Stimulated activated CD4-positive, alpha-beta T cell treated with anti-CD3 and anti-CD28 coated beads, Interleukin-1b, Interleukin-23, amount 100 ng/mL, for 48 hours (primary cell): ENCODE results near the gene ZGRF1.
A peak's percentile ranks its signal among the peaks of the same experiment; 100 is the strongest.
"Not testable (repeated sequence)": the region's sequence is repeated elsewhere in the genome, so short reads cannot be mapped to it uniquely, and the experiment has no call there.

Source experiments
- DNase-seq: peaks from one replicate; pipeline ENCODE4 v3.0.0-alpha.2; 2020

ZGRF1 gene

DNA sequence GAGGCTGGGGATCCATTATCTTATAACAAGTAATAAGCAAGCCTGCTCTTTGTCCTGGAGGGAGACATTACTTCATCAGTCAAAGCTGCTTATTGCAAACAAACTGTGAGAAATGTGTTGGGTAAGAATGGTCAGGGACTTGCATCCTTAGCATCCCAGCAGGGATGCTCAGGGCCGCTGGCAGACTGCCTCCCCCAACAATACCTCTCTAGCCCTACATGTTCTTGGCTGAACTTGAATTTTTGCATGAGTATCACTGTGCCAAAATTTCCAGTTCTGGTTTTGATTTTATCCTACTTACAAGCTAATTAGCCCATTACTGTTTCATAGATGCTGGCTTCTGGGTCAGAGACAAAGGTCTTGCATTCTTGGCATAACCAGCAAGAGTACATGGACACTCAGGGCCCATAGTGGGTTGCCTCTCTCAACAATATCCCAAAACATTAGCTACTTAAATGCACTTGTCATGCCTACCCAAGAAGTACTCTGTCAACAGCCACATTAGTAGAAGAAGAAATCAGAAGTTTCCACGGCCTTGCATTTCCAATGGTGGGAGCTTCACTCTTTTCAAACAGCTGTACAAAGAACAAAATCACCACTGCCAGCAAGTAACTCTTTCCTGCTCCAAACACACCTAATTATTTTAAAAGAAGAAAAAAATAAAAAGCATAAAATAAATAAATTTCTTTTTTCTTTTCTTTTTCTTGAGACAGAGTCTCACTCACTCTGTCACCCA lies 78.9 kb downstream of the ZGRF1 start:
- no peak for DNase-seq

DNA sequence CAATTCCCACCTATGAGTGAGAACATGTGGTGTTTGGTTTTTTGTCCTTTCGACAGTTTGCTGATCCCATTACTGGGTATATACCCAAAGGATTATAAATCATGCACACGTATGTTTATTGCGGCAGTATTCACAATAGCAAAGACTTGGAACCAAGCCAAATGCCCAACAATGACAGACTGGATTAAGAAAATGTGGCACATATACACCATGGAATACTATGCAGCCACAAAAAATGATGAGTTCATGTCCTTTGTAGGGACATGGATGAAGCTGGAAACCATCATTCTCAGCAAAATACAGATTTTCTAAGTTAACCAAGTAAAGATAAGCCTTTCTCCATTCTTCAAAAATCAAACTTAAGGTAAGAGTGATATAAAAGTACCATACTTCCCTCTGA lies 82.4 kb downstream of the ZGRF1 start:
- DNase-seq = not testable (repeated sequence)

DNA sequence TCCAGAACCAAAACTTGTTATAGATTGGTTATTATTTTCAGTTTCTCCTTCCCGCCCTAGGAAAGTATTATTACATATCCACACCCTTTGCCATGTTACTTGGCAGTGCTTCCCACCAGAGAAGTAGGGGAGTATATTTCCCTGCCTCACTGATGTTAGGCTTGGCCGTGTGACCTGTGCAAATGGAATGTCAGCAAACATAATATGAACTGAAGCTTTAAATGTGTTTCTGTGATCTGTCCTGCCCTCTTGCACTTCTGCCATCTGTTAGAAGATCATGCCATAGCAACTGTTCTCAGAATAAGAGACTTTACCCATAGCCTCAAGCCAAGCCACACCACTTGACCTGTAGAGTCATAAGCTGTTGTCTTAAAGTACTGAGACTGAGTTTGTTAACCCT lies 84.0 kb downstream of the ZGRF1 start:
- DNase-seq = no peak

DNA sequence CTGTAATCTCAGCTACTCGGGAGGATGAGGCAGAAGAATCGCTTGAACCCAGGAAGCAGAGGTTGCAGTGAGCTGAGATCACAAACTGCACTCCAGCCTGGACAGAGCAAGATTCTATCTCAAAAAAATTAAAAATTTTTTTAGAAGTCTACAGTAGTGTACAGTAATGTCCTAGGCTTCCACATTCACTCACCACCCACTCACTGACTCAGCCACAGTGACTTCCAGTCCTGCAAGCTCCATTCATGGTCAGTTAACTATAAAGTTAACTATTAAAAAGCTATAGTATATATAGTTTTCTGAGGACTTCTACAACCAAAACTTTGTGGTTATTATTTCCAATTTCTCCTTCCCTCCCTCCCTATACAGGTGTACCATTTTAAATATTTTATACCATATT lies 86.0 kb downstream of the ZGRF1 start:
- no peak for DNase-seq

DNA sequence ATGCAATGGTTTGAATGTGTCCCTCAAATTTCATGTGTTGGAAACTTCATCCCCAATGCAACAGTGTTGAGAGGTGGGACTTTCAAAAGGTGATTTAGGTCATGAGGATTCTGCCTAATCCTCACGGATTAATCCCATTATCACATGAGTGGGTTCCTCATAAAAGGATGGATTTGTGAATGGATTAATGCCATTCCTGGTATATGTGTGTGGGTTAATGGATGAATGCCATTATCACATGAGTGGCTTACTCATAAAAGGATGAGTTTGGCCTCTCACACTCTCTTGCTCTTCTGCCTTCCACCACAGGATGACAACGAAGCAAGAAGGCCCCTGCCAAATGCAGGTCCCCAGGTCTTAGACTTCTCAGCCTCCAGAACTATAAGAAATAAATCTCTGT lies 90.2 kb downstream of the ZGRF1 start:
- no peak for DNase-seq

DNA sequence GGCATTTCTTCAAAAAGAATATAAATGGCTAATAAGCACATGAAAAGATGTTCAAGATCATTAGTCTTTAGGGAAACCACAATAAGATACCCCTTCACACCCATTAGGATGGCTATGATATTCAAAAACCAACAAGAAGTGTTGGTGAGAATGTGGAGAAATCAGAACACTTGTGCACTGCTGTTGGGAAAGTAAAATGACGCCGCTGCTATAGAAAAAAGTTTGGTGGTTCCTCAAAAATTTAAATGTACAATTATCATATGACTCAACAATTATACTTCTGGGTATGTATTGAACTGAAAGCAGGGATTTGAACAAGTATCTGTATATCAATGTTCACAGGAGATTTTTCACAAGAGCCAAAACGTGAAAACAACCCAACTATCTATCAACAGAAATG lies 91.4 kb downstream of the ZGRF1 start:
- no peak for DNase-seq

DNA sequence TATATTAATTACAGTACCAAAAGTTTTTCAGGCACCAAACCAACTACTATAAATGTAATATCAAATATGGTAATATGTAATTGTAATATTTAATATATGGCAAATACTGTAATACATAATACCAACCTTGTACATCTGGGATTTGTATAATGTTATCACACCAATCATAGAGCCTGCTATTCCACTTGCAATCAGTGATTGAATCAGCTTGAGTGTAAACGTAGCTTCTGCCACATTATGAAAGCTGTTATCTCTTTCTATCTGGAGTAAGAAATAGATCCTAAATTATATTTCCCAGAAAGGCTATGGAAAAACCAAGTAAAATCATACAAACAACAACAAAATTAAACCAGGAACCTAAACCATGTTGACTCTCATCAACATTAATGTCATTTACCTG lies 96.0 kb downstream of the ZGRF1 start:
- no peak for DNase-seq

DNA sequence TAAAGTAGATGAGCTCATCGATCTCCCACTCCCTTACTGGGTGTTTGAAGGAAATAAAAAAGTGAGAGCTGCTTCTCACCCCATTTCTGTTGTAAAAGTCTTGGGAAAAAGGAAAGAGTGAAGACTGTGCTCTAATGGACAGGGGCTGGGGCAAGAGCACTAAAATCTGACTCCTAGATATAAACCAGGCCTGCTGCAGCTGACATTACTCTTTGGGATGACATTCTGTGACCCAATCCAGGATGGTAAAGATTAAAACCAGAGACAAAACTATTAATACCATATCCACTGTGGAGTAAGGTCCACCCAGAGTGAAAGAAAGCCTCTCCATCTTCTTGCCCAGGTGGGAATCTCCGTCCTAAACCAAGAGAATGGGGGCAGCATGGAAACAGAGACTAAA lies 100.6 kb downstream of the ZGRF1 start:
- DNase-seq = no peak

DNA sequence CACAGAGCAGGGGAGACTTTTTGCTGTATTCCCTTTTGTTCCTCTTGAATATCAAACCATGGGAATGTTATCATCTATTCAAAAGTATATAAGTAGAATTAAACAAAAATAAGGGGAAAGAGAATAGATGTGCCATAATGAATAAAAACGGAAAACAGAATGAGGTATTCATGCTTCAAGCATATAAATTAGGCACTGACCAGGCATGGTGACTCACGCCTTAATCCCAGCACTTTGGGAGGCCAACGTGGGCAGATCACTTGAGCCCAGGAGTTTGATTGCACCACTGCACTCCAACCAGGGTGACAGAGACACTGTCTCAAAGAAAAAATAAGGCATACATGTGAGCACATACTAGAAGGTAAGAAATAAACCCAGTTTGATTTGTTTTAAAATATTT lies 104.4 kb downstream of the ZGRF1 start:
- no peak for DNase-seq

DNA sequence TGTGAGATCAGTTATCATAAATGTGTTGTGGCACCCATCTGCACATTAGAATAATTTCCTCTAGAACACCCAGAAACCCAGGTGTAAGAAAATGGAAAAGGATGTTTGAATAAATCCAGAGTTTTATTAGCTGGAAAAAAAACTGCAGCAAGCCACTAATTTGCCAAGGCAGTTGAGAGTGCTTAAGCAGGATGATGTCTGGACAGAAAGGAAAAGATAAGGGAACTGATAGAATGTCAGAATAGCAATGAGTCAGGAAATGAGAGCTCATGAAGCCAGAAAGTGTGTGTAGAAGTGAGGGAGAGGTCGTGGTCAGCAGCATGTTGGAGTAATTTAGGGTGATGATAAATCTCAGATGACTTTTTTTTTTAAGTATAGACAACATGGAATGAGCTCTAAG lies 105.6 kb downstream of the ZGRF1 start:
- no peak for DNase-seq

DNA sequence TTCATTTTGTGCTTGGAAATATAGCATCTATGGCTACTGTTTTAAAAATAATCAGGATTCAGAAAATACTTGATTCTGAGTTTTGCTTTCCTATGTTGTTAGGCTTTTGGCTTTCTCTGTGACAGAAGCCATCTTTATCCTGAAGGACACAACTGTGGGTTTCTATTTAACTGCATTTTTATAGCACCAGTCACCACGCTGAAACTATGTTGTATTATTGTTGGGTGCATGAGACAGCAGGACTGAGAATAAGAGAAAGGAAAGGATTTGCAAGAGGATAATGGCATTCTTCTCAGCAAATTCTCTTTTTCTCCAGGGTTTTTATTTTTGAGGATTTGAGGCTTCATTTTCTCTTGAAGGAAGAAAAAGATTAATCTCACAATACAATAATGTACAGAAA lies 110.6 kb downstream of the ZGRF1 start:
- no peak for DNase-seq

DNA sequence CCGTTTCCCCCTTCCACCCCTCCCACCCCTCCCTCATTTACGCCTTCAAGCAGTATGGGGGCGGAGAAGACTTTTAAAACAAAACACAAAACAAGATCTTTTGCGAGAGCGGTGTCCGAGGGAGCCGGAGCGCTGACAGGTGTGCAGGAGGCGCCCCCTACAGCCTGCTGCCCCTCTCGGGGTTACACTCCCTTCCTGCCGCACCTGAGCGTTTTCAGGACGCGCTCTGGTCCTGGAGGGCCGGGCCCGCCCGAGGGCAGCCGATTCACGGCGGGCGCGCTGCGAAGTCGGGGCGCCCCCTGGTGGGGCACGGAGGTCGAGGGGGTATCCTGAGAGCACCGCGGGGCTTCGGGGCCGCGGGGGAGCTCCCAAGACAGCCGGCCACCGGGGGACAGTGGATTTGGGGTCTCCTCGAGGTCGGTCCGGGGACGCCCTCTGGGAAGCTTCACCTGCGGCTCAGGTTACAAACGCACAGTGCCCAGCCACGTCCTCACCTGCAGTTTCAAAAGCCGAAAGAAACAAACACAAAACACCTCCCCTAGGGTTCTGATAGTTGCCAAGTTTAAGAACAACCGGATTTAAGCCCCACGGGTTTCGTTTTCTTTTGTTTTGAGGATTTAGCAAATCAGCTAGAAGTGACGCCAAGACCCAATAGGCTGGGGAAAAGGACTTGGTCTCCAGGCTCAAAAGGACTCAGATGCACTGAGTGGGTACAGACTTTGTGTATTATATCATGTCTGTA lies 112.8 kb downstream of the ZGRF1 start:
- peak; percentile 79 for DNase-seq

DNA sequence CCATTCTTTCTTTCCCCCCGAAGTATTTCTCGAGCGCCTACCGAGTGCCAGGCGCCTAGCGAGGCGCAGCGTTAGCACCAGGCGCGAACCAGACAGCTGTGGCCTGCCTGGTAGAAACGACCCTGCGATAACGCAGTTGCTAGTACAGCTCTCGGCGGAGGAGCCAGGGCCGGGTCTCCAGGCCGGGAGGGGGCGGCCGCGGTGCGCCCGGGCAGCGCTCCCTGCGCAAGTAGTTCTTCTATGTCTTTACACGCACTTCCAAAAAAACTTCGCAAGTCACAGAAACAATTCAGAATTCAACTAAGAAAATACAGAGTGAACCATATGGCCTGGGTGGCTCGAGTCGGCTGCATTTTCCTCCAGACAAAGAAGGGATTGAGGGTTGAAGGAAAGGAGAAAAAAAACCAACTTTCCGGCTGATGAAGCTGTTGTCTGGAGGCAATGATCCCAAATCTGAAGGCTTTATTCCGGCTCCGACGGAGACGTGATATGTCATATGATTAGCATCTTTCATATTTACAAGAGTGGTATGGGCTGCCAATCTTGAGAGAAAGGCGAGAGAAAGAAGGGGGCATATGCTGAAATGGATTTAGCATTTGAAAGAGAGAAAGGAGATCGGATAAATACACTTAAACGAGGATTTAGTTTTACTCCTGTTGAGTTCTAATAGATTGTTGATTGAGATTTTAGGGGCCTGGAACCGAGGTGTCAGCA lies 113.5 kb downstream of the ZGRF1 start:
- DNase-seq = peak; percentile 47

DNA sequence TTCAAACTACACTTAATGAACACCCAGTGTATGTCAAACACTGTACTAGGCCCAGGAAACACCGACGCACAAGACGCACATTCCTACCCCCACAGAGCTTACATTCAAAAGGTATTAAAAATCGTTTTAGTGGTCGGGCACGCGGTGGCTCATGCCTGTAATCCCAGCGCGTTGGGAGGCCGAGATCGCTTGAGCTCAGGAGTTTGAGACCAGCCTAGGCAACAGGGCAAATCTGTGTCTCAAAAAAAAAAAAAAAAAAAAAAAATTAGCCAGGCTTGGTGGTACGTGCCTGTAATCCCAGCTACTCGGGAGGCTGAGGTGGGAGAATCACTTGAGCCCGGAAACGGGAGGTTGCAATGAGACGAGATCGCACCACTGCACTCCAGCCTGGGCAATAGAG lies 114.3 kb downstream of the ZGRF1 start:
- DNase-seq = not testable (repeated sequence)

DNA sequence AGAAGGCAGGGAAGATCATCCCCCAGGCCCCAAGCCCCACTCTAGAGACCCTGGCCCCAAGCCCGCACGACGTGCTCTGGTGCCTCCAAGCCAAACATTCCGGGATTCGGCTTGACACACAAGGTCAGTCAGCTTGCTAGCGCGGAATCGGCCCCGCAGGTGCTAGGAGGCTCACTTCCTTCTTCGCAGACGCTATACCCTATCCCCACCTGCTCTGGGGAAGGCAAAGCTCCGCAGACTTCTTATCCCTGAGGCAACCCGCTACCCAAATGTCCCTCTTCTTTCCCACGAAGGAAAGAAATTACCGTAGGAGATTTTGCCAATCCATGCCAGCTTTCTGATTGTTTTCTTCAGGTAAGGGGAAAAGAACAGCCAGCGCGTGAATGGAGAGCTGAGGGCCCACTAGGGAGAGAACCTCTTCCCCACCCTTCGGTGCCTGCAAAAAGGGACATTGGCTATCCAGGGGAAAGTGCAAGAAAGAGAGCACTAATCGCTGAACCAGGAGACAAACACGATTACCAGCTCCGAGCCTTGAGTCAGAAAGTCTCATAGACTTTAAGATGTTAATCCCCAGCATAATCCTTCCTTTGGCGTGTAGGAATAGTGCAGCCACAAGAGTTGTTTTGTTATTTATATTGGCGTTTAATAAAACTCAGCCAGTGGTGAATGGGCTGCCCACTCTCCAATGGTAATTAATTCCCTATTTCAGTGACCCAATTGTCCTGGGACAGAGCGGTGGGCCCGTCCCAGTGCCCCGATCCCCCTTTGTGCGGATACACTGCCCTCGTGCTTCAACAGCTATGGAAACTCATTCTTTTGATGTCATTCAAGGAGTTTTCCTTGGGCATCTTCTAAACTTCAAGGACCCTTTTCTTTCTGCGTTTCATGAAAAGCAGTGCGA lies 115.3 kb downstream of the ZGRF1 start:
- DNase-seq = no peak

DNA sequence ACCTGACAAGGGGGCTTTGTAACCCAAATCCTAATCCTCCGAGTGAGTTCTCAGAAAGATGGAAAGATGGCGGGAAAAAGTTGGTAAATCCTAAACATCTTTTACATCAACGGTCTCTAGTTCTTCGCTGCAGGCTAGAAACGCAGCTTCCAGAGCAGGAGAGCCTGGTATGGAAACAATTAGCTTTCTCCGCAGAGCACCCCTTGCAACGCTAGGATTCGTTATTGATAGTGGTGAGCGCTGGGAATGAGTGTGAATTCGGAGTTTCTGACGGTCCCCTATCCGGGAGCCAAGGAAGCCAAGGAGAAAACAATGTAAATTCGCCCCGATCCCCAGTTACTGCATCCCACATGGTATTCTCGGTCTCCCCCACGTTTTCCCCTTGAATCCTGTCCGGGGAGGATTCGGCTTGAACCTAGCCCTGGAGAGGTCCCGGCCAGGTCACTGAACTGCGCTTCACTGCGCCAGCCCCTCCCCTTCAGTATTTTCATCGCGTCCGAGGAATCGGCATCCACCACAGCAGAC lies 116.0 kb downstream of the ZGRF1 start:
- DNase-seq = no peak

DNA sequence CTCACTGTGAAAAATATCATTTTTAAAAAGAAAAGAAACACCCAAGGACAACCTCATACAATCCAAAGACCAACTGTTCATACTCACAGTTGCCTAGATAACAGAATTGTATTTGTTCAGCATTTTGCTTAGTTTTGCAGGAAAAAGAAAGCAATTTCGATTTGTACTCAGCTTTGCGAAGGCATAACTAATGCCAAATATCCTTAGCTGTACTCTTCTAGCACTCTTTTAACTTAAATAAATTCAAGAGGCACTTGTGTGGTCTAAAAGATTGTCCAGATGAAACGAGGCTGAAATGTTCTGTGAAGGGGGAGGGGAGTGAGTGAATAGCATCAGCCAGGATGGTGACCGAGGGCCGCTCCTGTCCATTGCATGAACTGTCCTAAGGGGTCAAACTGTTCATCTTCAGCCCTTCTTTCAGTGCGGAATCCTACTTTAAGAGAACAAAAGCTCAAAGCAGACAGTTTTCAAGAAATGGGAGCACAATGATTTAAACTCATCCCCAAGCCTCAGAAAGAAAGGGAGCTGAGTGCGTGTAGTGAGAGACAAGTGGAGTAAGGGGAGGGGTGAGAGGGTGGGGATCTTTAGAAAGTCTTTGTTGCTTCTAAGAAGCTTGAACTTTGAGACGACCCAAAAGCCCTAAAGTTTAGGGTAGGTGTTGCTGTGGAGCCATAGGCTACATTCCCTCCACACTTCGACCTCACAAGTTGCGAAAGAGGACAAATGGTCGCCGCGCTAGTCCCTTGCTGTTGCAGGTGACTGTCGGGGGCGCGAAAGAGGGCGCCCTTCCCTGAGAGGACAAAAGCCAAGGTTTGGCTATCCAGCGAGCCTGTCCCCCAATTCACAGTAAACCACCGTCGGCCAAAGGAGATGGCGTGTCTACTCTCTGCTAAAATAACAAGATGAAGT lies 116.8 kb downstream of the ZGRF1 start:
- DNase-seq = no peak

DNA sequence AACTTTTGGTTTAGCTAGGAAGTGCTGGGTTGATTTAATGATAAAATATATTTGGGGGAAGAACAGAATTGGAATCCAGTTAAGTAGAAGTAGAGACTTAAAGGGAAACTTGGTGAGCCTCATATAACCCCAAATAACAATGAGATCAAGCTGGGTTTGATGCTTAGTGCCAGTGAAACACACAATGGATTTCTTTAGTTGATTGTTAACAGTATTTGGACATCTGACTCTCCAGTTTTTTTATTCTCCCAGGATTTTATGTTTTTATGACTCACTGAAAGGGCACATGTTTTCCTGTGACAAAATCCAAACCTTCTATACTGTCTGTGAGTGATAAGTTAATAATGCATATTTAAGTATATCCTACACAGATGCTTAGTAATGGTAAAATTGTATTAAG lies 118.0 kb downstream of the ZGRF1 start:
- no peak for DNase-seq

DNA sequence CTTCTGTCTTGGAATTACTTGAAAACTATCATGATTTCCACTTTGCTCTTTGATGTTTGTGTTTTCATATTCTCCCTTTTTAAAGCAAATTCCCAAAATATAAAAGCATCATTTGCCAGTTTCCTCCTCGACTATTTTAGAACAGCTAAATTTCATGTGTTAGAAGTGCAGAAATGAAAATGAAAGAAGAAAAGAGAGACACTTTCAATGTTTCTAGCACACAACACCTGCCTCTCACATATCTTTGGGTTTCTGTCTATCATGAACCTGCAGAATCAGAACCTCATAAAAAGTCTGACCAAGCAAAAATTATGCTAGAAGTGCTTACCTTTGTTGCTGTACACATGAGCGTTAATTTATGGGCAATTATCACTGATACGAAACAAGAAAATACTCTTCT lies 118.8 kb downstream of the ZGRF1 start:
- no peak for DNase-seq

DNA sequence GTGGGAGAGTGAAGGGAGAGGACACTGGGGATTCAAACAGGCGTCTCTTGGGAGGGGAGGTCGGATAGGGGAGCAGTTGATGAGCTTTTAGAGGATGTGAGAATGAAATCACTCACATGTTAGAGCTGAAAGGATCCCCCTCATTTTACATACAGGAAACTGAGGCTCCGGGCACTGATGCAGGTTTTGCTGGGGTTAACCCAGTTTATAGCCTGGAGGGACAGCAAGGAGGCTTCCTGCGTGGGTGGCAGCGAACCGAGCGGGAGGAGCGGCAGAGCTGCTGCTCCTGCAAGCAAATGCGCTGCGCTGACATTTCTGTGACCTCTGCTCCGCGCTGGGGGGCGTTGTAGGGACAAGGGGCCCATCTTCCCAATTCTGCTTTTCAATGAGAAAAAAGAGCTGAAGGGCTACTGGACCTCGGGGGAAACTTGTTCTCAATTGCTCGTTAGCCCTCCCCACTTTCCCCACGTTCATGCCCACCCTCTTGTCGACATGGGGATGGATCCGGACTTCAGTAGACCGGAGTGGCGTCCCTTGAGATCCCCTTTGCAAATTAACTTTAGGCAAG lies 119.6 kb downstream of the ZGRF1 start:
- DNase-seq = no peak

DNA sequence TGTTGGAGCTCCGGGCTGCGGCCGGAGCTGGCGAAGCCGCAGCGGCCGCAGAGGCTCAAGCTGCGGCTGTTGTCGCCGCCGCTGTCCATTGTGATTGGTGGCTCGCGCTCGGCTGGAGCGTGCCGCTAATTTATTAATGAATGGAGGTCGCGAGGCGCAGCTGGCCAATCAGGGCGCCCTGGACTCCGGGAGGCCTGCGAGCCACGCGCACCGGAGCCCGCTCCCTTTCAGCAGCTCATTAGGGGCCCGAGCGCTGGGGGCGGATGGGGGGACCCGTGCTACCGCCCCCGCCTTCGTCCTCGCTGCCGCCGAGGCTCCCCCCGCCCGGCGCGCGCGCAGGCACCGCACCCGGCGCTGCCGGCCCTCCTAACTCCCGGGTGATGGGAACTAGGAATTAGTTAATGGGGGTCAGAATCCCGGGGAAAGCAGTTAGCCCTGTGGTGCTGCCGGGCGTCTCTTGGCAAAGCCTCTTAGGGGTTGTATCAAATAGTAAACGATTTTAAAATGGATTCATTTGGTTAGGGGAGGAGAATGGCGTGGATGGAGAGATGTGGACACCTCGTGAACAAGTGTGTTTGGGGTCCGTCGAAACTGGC lies 120.1 kb downstream of the ZGRF1 start:
- DNase-seq = no peak
